Caco-2 (cell line): ENCODE measurements around the gene EPS8L3. TPM values are rescaled to one million over a fixed set of nuclear protein-coding genes. Genes with fewer than 3 reads are reported as not detected.
A peak's percentile ranks its signal among the peaks of the same experiment; 100 is the strongest.

ENCODE experiments used
- BruUV-seq: library from RNA; stranded (reverse); fragments of 400-500 nt; replicated peaks from 2 replicates; lab custom pipeline; 2021; lab: Mats Ljungman, UMichigan
- CTCF ChIA-PET: fragments of 300-600 bp; sonication (Branson Sonifier 250); formaldehyde crosslinking; loops from one replicate; lab custom pipeline; 2022; ENCODE audit warnings: antibody characterized with exemption; lab: Charles Lee
- POLR2A ChIA-PET: fragments of 300-600 bp; sonication (Branson Sonifier 250); formaldehyde crosslinking; loops from one replicate; lab custom pipeline; 2022; ENCODE audit warnings: antibody characterized with exemption; lab: Charles Lee
- DNase-seq, 2 experiments: peaks; one replicate each; pipeline versions ENCODE4 v3.0.0 to v3.0.0-alpha.2; 2020 to 2022
- H3K27me3 ChIP-seq: replicated peaks from 2 replicates; pipeline ENCODE4 v1.6.0; 2011; ENCODE audit warnings: low read length; ENCODE audit not compliant: control insufficient read depth, insufficient read depth
- H3K36me3 ChIP-seq: 2 replicates; pipeline ENCODE4 v1.5.1; 2011; ENCODE audit warnings: low read length; ENCODE audit not compliant: control insufficient read depth, insufficient read depth
- H3K4me1 ChIP-seq: fragments of 250-450 bp; sonication (Bioruptor Pico); 2 replicates; pipeline ENCODE4 v1.5.1; 2020; ENCODE audit warnings: mild to moderate bottlenecking
- H3K4me3 ChIP-seq: 2 replicates; pipeline ENCODE4 v1.5.1; 2011; ENCODE audit warnings: low read depth, mild to moderate bottlenecking, control low read depth, low read length
- H3K9me3 ChIP-seq: fragments of 250-450 bp; sonication (Bioruptor Pico); 2 replicates; pipeline ENCODE4 v1.5.1; 2020; ENCODE audit warnings: mild to moderate bottlenecking, moderate library complexity
- H3K27ac Mint-ChIP-seq: one replicate; pipeline ENCODE4 v1.8.0; 2022; ENCODE audit warnings: mixed read lengths; ENCODE audit not compliant: unreplicated experiment
- H3K27me3 Mint-ChIP-seq: one replicate; pipeline ENCODE4 v1.8.0; 2022; ENCODE audit warnings: mixed read lengths; ENCODE audit not compliant: insufficient read depth, unreplicated experiment
- H3K36me3 Mint-ChIP-seq: one replicate; pipeline ENCODE4 v1.8.0; 2022; ENCODE audit warnings: mild to moderate bottlenecking, mixed read lengths; ENCODE audit not compliant: insufficient read depth, unreplicated experiment
- H3K4me1 Mint-ChIP-seq: one replicate; pipeline ENCODE4 v1.8.0; 2022; ENCODE audit warnings: low read depth, mixed read lengths; ENCODE audit not compliant: unreplicated experiment
- H3K4me3 Mint-ChIP-seq: one replicate; pipeline ENCODE4 v1.8.0; 2022; ENCODE audit warnings: mild to moderate bottlenecking, moderate library complexity, mixed read lengths; ENCODE audit not compliant: unreplicated experiment
- H3K9me3 Mint-ChIP-seq: one replicate; pipeline ENCODE4 v1.8.0; 2022; ENCODE audit warnings: mixed read lengths; ENCODE audit not compliant: unreplicated experiment
- intact Hi-C: fragments of 100-400 bp; cut with micrococcal nuclease; formaldehyde crosslinking; loops from one replicate; pipeline ENCODE4 v1.10.0; 2022; ENCODE audit not compliant: unreplicated experiment
- total RNA-seq: library from RNA; stranded (reverse); gene quantifications from 2 replicates; pipeline ENCODE4 v1.2.3, GENCODE V29; 2022
- TF ChIP-seq, protein P1 (sequence below), 2 experiments: fragments of 200-600 bp in 1 of 2; IDR thresholded peaks; 1 replicate in 1 of 2; 2 replicates in 1 of 2; pipeline versions ENCODE4 v1.5.1 to v1.8.0; 2011 to 2022; ENCODE audit warnings: antibody characterized with exemption in 1 of 2, control low read depth in 1 of 2, inconsistent platforms in 1 of 2, low read depth in 1 of 2, low read length in 1 of 2, mild to moderate bottlenecking in 1 of 2, moderate library complexity in 1 of 2; ENCODE audit not compliant: insufficient read depth in 1 of 2, severe bottlenecking in 1 of 2, unreplicated experiment in 1 of 2

The EPS8L3 gene
- total RNA-seq, 1 experiment from 2014 or later, result 15.3 TPM

DNA sequence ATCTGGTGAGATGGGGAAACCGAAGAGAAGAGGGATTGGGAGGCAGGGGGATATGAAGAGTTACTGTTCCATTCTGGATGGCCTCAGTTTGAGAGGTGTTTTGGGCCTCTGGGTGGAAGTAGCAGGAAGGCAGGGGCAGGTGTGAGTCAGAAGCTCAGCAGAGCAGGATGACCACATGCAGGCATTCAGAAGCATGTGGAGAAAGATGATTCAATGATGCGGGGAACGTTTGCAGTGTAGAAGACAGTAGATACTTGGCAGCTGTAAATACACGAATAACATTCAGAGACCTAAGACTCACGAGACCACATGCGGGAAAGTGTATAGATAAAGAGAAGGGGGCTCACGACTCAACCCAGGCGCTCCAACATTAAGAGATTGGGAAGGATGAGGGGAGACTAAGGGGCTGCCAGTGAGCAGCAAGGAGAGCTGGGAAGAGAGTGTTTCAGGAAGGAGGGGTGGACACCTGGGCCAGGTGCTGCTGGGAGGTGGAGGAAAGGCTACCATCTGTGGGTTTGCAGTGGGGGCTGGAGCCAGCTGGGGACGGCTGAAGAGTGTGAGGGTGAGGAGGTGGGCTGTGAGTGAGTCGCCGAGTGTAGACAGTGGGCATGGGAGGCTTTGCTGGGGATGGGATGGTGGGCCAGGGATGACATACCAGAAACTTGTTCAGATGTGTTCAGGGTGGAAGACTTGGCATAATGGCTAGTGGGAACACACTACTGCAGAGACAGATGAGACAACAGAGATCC lies 5.8 kb upstream of the EPS8L3 start:
- H3K36me3 Mint-ChIP-seq, result peaks cover 4% of the 10 kb centered on the region
- H3K4me1 Mint-ChIP-seq, result no peaks in the 10 kb centered on the region
- Histone ChIP-seq H3K36me3 (no peaks in the 10 kb centered on the region), H3K9me3 (no peaks in the 10 kb centered on the region), H3K4me1 (peaks cover 6% of the 10 kb centered on the region), H3K4me3 (no peak overlapping the region), H3K27me3 (no peaks in the 10 kb centered on the region)
- no TSS peak for BruUV-seq
- intact Hi-C loops, result loop anchor here (5.0 to 10.0 kb wide), 4 partner anchors 37 to 145 kb away; partner anchors contain the start of genes CSF1 and GSTM4
- peak in 1 of 2 experiments; percentile 5 for DNase-seq
- ChIA-PET POLR2A (no interaction called here), CTCF (no interaction called here)
- no peaks in the 10 kb centered on the region for H3K27me3 Mint-ChIP-seq
- H3K4me3 Mint-ChIP-seq, result no peak overlapping the region
- H3K27ac Mint-ChIP-seq, result peak overlapping the region; percentile 29
- H3K9me3 Mint-ChIP-seq, result no peaks in the 10 kb centered on the region
- TF ChIP-seq, protein P1, sequence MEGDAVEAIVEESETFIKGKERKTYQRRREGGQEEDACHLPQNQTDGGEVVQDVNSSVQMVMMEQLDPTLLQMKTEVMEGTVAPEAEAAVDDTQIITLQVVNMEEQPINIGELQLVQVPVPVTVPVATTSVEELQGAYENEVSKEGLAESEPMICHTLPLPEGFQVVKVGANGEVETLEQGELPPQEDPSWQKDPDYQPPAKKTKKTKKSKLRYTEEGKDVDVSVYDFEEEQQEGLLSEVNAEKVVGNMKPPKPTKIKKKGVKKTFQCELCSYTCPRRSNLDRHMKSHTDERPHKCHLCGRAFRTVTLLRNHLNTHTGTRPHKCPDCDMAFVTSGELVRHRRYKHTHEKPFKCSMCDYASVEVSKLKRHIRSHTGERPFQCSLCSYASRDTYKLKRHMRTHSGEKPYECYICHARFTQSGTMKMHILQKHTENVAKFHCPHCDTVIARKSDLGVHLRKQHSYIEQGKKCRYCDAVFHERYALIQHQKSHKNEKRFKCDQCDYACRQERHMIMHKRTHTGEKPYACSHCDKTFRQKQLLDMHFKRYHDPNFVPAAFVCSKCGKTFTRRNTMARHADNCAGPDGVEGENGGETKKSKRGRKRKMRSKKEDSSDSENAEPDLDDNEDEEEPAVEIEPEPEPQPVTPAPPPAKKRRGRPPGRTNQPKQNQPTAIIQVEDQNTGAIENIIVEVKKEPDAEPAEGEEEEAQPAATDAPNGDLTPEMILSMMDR (IDR thresholded peaks at IDR 0.05; ENCODE audit: insufficient read depth in 1 of 2, low read depth in 1 of 2, low read length in 1 of 2, severe bottlenecking in 1 of 2, unreplicated experiment in 1 of 2), result no peak

- Mint-ChIP-seq H3K4me1 (peaks cover 5% of the 10 kb centered on the region), H3K4me3 (no peak overlapping the region), H3K36me3 (no peaks in the 10 kb centered on the region), H3K9me3 (no peaks in the 10 kb centered on the region), H3K27ac (no peak overlapping the region), H3K27me3 (no peaks in the 10 kb centered on the region)
- Histone ChIP-seq H3K36me3 (no peaks in the 10 kb centered on the region), H3K27me3 (no peaks in the 10 kb centered on the region), H3K9me3 (no peaks in the 10 kb centered on the region), H3K4me3 (no peak overlapping the region), H3K4me1 (peaks cover 12% of the 10 kb centered on the region)
- POLR2A ChIA-PET, result no interaction called here
- CTCF ChIA-PET, result no interaction called here
- intact Hi-C loops, result no loop called here
- DNase-seq, result peak in 1 of 2 experiments; percentile 1
- no TSS peak for BruUV-seq
- TF ChIP-seq, protein P1 (IDR thresholded peaks at IDR 0.05; ENCODE audit: insufficient read depth in 1 of 2, low read depth in 1 of 2, low read length in 1 of 2, severe bottlenecking in 1 of 2, unreplicated experiment in 1 of 2), result no peak
Measured at GRCh38 chr1:109768820-109769219, 5.1 kb upstream of the EPS8L3 start.

GRCh38 chr1:109768335-109768650 lies 4.6 kb upstream of the EPS8L3 start:
- peaks cover 18% of the 10 kb centered on the region for H3K4me1 ChIP-seq
- ChIA-PET POLR2A (no interaction called here), CTCF (no interaction called here)
- H3K9me3 ChIP-seq, result no peaks in the 10 kb centered on the region
- H3K36me3 Mint-ChIP-seq, result no peaks in the 10 kb centered on the region
- DNase-seq, result peak in 1 of 2 experiments; percentile 4
- no peak overlapping the region for H3K4me3 ChIP-seq
- no TSS peak for BruUV-seq
- no peaks in the 10 kb centered on the region for H3K27me3 ChIP-seq
- no peak overlapping the region for H3K4me3 Mint-ChIP-seq
- no peaks in the 10 kb centered on the region for H3K9me3 Mint-ChIP-seq
- H3K36me3 ChIP-seq, result no peaks in the 10 kb centered on the region
- intact Hi-C loops, result no loop called here
- peaks cover 5% of the 10 kb centered on the region for H3K4me1 Mint-ChIP-seq
- TF ChIP-seq, protein P1 (IDR thresholded peaks at IDR 0.05; ENCODE audit: insufficient read depth in 1 of 2, low read depth in 1 of 2, low read length in 1 of 2, severe bottlenecking in 1 of 2, unreplicated experiment in 1 of 2), result no peak
- no peaks in the 10 kb centered on the region for H3K27me3 Mint-ChIP-seq
- no peak overlapping the region for H3K27ac Mint-ChIP-seq
